ENCODE results near the gene MAFF.

Gene MAFF

GRCh38 chr22:38205261-38206128 lies 3.7 kb downstream of the MAFF start:
- DNase-seq, result no peak

GRCh38 chr22:38207898-38208432 lies 6.2 kb downstream of the MAFF start:
- no peak for DNase-seq

GRCh38 chr22:38208551-38208968 lies 6.8 kb downstream of the MAFF start:
- DNase-seq, result no peak

GRCh38 chr22:38211556-38211955 lies 9.8 kb downstream of the MAFF start:
- DNase-seq, result no peak

GRCh38 chr22:38212442-38212841 lies 10.6 kb downstream of the MAFF start:
- DNase-seq, result no peak

GRCh38 chr22:38213319-38213989 lies 11.7 kb downstream of the MAFF start:
- DNase-seq, result no peak

- DNase-seq, result no peak
Observed at GRCh38 chr22:38213990-38214301, 12.2 kb downstream of the MAFF start.

GRCh38 chr22:38214302-38215056 lies 12.7 kb downstream of the MAFF start:
- no peak for DNase-seq

GRCh38 chr22:38215156-38216038 lies 13.6 kb downstream of the MAFF start:
- no peak for DNase-seq

- no peak for DNase-seq
Observed at GRCh38 chr22:38218661-38219622, 17.1 kb downstream of the MAFF start.

GRCh38 chr22:38219632-38220031 lies 17.8 kb downstream of the MAFF start:
- no peak for DNase-seq

GRCh38 chr22:38220163-38220562 lies 18.4 kb downstream of the MAFF start:
- no peak for DNase-seq

- DNase-seq, result no peak
Observed at GRCh38 chr22:38220653-38221386, 19.0 kb downstream of the MAFF start.

GRCh38 chr22:38221407-38221806 lies 19.6 kb downstream of the MAFF start:
- no peak for DNase-seq

- DNase-seq, result no peak
Observed at GRCh38 chr22:38221908-38222796, 20.4 kb downstream of the MAFF start.

GRCh38 chr22:38222797-38223119 lies 21.0 kb downstream of the MAFF start:
- no peak for DNase-seq

- no peak for DNase-seq
Observed at GRCh38 chr22:38223289-38223960, 21.6 kb downstream of the MAFF start.

- no peak for DNase-seq
Observed at GRCh38 chr22:38226853-38227649, 25.3 kb downstream of the MAFF start.

Data from NCI-H1436 (cell line).